Measurements from ENCODE around the gene ADGRG7. TPM values are rescaled to one million over a fixed set of nuclear protein-coding genes. Genes with fewer than 3 reads are reported as not detected.

ADGRG7 gene
- total and polyA plus RNA-seq, 2 of the 13 experiments (the other 11 are each of a cell fraction or from before 2014, with no cell fraction given) = not detected

GRCh38 chr3:100635273-100635701 is 25.9 kb downstream of the ADGRG7 start (continued):
- no peak for TF ChIP-seq ZNF740 (CRISPR knock-in tag; IDR thresholded peaks at IDR 0.05)
- no peak for TF ChIP-seq MBD4 (IDR thresholded peaks at IDR 0.05; ENCODE audit: borderline replicate concordance, low read length)
- TF ChIP-seq, protein P1, sequence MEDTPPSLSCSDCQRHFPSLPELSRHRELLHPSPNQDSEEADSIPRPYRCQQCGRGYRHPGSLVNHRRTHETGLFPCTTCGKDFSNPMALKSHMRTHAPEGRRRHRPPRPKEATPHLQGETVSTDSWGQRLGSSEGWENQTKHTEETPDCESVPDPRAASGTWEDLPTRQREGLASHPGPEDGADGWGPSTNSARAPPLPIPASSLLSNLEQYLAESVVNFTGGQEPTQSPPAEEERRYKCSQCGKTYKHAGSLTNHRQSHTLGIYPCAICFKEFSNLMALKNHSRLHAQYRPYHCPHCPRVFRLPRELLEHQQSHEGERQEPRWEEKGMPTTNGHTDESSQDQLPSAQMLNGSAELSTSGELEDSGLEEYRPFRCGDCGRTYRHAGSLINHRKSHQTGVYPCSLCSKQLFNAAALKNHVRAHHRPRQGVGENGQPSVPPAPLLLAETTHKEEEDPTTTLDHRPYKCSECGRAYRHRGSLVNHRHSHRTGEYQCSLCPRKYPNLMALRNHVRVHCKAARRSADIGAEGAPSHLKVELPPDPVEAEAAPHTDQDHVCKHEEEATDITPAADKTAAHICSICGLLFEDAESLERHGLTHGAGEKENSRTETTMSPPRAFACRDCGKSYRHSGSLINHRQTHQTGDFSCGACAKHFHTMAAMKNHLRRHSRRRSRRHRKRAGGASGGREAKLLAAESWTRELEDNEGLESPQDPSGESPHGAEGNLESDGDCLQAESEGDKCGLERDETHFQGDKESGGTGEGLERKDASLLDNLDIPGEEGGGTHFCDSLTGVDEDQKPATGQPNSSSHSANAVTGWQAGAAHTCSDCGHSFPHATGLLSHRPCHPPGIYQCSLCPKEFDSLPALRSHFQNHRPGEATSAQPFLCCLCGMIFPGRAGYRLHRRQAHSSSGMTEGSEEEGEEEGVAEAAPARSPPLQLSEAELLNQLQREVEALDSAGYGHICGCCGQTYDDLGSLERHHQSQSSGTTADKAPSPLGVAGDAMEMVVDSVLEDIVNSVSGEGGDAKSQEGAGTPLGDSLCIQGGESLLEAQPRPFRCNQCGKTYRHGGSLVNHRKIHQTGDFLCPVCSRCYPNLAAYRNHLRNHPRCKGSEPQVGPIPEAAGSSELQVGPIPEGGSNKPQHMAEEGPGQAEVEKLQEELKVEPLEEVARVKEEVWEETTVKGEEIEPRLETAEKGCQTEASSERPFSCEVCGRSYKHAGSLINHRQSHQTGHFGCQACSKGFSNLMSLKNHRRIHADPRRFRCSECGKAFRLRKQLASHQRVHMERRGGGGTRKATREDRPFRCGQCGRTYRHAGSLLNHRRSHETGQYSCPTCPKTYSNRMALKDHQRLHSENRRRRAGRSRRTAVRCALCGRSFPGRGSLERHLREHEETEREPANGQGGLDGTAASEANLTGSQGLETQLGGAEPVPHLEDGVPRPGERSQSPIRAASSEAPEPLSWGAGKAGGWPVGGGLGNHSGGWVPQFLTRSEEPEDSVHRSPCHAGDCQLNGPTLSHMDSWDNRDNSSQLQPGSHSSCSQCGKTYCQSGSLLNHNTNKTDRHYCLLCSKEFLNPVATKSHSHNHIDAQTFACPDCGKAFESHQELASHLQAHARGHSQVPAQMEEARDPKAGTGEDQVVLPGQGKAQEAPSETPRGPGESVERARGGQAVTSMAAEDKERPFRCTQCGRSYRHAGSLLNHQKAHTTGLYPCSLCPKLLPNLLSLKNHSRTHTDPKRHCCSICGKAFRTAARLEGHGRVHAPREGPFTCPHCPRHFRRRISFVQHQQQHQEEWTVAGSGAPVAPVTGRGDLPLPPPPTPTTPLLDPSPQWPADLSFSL (CRISPR knock-in tag; IDR thresholded peaks at IDR 0.05) = no peak
- TF ChIP-seq FLYWCH1 (CRISPR knock-in tag; IDR thresholded peaks at IDR 0.05) = no peak
- no peak for TF ChIP-seq U2AF2 (IDR thresholded peaks at IDR 0.05; ENCODE audit: low read depth, low read length)
- no peak for TF ChIP-seq POLR2AphosphoS2 (IDR thresholded peaks at IDR 0.05; ENCODE audit: low read depth, low read length)
- no peak for TF ChIP-seq ZBTB43 (CRISPR knock-in tag; conservative IDR thresholded peaks at IDR 0.05)
- TF ChIP-seq MTA3 (CRISPR knock-in tag; IDR thresholded peaks at IDR 0.05) = no peak
- TF ChIP-seq, protein P2, sequence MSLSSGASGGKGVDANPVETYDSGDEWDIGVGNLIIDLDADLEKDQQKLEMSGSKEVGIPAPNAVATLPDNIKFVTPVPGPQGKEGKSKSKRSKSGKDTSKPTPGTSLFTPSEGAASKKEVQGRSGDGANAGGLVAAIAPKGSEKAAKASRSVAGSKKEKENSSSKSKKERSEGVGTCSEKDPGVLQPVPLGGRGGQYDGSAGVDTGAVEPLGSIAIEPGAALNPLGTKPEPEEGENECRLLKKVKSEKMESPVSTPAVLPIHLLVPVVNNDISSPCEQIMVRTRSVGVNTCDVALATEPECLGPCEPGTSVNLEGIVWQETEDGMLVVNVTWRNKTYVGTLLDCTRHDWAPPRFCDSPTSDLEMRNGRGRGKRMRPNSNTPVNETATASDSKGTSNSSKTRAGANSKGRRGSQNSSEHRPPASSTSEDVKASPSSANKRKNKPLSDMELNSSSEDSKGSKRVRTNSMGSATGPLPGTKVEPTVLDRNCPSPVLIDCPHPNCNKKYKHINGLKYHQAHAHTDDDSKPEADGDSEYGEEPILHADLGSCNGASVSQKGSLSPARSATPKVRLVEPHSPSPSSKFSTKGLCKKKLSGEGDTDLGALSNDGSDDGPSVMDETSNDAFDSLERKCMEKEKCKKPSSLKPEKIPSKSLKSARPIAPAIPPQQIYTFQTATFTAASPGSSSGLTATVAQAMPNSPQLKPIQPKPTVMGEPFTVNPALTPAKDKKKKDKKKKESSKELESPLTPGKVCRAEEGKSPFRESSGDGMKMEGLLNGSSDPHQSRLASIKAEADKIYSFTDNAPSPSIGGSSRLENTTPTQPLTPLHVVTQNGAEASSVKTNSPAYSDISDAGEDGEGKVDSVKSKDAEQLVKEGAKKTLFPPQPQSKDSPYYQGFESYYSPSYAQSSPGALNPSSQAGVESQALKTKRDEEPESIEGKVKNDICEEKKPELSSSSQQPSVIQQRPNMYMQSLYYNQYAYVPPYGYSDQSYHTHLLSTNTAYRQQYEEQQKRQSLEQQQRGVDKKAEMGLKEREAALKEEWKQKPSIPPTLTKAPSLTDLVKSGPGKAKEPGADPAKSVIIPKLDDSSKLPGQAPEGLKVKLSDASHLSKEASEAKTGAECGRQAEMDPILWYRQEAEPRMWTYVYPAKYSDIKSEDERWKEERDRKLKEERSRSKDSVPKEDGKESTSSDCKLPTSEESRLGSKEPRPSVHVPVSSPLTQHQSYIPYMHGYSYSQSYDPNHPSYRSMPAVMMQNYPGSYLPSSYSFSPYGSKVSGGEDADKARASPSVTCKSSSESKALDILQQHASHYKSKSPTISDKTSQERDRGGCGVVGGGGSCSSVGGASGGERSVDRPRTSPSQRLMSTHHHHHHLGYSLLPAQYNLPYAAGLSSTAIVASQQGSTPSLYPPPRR (CRISPR knock-in tag; IDR thresholded peaks at IDR 0.05; ENCODE audit: borderline replicate concordance) = no peak
- TF ChIP-seq PAXIP1 (CRISPR knock-in tag; conservative IDR thresholded peaks at IDR 0.05) = peak; percentile 84
- no peak for TF ChIP-seq IKZF1 (IDR thresholded peaks at IDR 0.05)
- no peak for TF ChIP-seq ZNF468 (CRISPR knock-in tag; IDR thresholded peaks at IDR 0.05)
- no peak for TF ChIP-seq ZNF598 (CRISPR knock-in tag; IDR thresholded peaks at IDR 0.05; ENCODE audit: borderline replicate concordance)
- no peak for TF ChIP-seq CBX5 (CRISPR knock-in tag; IDR thresholded peaks at IDR 0.05; ENCODE audit: borderline replicate concordance)
